Sigmoid colon (tissue), 7 donors: ENCODE results near the gene UNC5C. TPM values are rescaled to one million over a fixed set of nuclear protein-coding genes. Genes with fewer than 3 reads are reported as not detected.

ENCODE experiments used
- DNase-seq: peaks from one replicate; pipeline ENCODE4 v3.0.0-alpha.2; 2019
- H3K27ac ChIP-seq, 4 donors: fragments of 200-600 bp; sonication (generic); one replicate each; pipeline ENCODE4 v1.5.1; 2016 to 2019; ENCODE audit warnings: mild to moderate bottlenecking in 1 of 4
- H3K27me3 ChIP-seq, 3 donors: fragments of 200-600 bp; sonication (generic); one replicate each; pipeline ENCODE4 v1.5.1; 2019; ENCODE audit warnings: mild to moderate bottlenecking in 1 of 3
- H3K36me3 ChIP-seq, 4 donors: fragments of 200-600 bp; sonication (generic); one replicate each; pipeline ENCODE4 v1.5.1; 2016 to 2019
- H3K4me1 ChIP-seq, 4 donors: fragments of 200-600 bp; sonication (generic); one replicate each; pipeline ENCODE4 v1.5.1; 2017 to 2019
- H3K4me3 ChIP-seq, 4 donors: fragments of 200-600 bp; sonication (generic); one replicate each; pipeline ENCODE4 v1.5.1; 2017 to 2019; ENCODE audit warnings: mild to moderate bottlenecking in 2 of 4, moderate library complexity in 1 of 4
- H3K9me3 ChIP-seq, 4 donors: fragments of 200-600 bp in 3 of 4; sonication (generic) in 3 of 4; one replicate each; pipeline versions ENCODE4 v1.5.1 to v1.6.1; 2013 to 2019
- CTCF ChIP-seq, 4 experiments: fragments of 450-650 bp in 3 of 4; fragments of 200-600 bp in 1 of 4; IDR thresholded peaks; one replicate each; pipeline ENCODE4 v1.5.1; 2016 to 2019; ENCODE audit warnings: antibody characterized with exemption in 4 of 4, mild to moderate bottlenecking in 3 of 4, moderate library complexity in 2 of 4
- EP300 ChIP-seq, 4 donors: sonication (generic); formaldehyde crosslinking; IDR thresholded peaks; one replicate each; pipeline ENCODE4 v1.6.1; 2017; ENCODE audit warnings: antibody characterized with exemption in 4 of 4
- POLR2A ChIP-seq, 2 donors: fragments of 450-650 bp; IDR thresholded peaks; one replicate each; pipeline ENCODE4 v1.6.1; 2016; ENCODE audit warnings: antibody characterized with exemption in 2 of 2, mild to moderate bottlenecking in 2 of 2, moderate library complexity in 2 of 2
- POLR2AphosphoS5 ChIP-seq, 4 donors: sonication (generic); formaldehyde crosslinking; IDR thresholded peaks; one replicate each; pipeline ENCODE4 v1.6.1; 2017; ENCODE audit warnings: antibody characterized with exemption in 4 of 4
- WGBS, 2 donors: extraction: QIAGEN DNeasy Blood & Tissue Kit; methylation state at CpG; one replicate each; pipeline ENCODE4 v1.1.7; 2013; 5-methylcytosine and 5-hydroxymethylcytosine counted together
- intact Hi-C: fragments of 100-400 bp; cut with DNase I; formaldehyde crosslinking; loops from one replicate; pipeline ENCODE4 v1.15.1; 2023
- polyA plus RNA-seq, 3 donors: library from polyadenylated mRNA; stranded (reverse); fragments of 200-250 nt; gene quantifications; one replicate each; pipeline ENCODE4 v1.2.3, GENCODE V29; 2013
- total RNA-seq, 4 donors: library from RNA; depleted of rRNA; stranded (reverse); fragments of >200 nt; gene quantifications; one replicate each; pipeline ENCODE4 v1.1.0, GENCODE V29; 2016
- donor health status: healthy with polysubstance abuse.
- donor health status: Bipolar disorder and iron deficiency.
- donor health status: healthy.

Gene UNC5C
- total and polyA plus RNA-seq, 7 donors: 0.60 to 3.1 (median 1.4) TPM

GRCh38 chr4:95379633-95380032 lies 169.1 kb downstream of the UNC5C start:
- no peaks in the 10 kb centered on the region for H3K9me3 ChIP-seq
- no peak overlapping the region for H3K4me3 ChIP-seq
- intact Hi-C loops: no loop called here
- 91 to 94% methylated on average over 13 of the region's 13 CpGs for WGBS, 2 donors
- no peak overlapping the region for H3K27ac ChIP-seq
- H3K36me3 ChIP-seq: no peaks in the 10 kb centered on the region
- no peak for DNase-seq
- no peaks in the 10 kb centered on the region for H3K4me1 ChIP-seq
- H3K27me3 ChIP-seq: no peaks in the 10 kb centered on the region
- TF ChIP-seq POLR2A (IDR thresholded peaks at IDR 0.05) (no peak), EP300 (IDR thresholded peaks at IDR 0.05) (no peak), CTCF (IDR thresholded peaks at IDR 0.05) (no peak), POLR2AphosphoS5 (IDR thresholded peaks at IDR 0.05) (no peak)

- DNase-seq: no peak
- no peaks in the 10 kb centered on the region for H3K36me3 ChIP-seq
- no peak overlapping the region for H3K4me3 ChIP-seq
- intact Hi-C loops: no loop called here
- no peaks in the 10 kb centered on the region for H3K27me3 ChIP-seq
- no peaks in the 10 kb centered on the region for H3K9me3 ChIP-seq
- no peak for TF ChIP-seq CTCF (IDR thresholded peaks at IDR 0.05)
- no peak for TF ChIP-seq EP300 (IDR thresholded peaks at IDR 0.05)
- TF ChIP-seq POLR2A (IDR thresholded peaks at IDR 0.05): no peak
- TF ChIP-seq POLR2AphosphoS5 (IDR thresholded peaks at IDR 0.05): no peak
- no peak overlapping the region for H3K27ac ChIP-seq
- 92 to 95% methylated on average over 4 of the region's 4 CpGs for WGBS, 2 donors
- H3K4me1 ChIP-seq: no peaks in the 10 kb centered on the region
Measured at GRCh38 chr4:95377366-95377900, 171.3 kb downstream of the UNC5C start.

- H3K36me3 ChIP-seq: no peaks in the 10 kb centered on the region
- no peak overlapping the region for H3K27ac ChIP-seq
- H3K4me1 ChIP-seq: no peaks in the 10 kb centered on the region
- no peaks in the 10 kb centered on the region for H3K27me3 ChIP-seq
- 84 to 85% methylated on average over 3 of the region's 3 CpGs for WGBS, 2 donors
- no peaks in the 10 kb centered on the region for H3K9me3 ChIP-seq
- DNase-seq: no peak
- no peak for TF ChIP-seq EP300 (IDR thresholded peaks at IDR 0.05)
- TF ChIP-seq POLR2A (IDR thresholded peaks at IDR 0.05): no peak
- TF ChIP-seq CTCF (IDR thresholded peaks at IDR 0.05): no peak
- TF ChIP-seq POLR2AphosphoS5 (IDR thresholded peaks at IDR 0.05): no peak
- intact Hi-C loops: no loop called here
- H3K4me3 ChIP-seq: no peak overlapping the region
Measured at GRCh38 chr4:95371476-95372224, 177.1 kb downstream of the UNC5C start.

- intact Hi-C loops: no loop called here
- DNase-seq: no peak
- Histone ChIP-seq H3K27ac (no peak overlapping the region), H3K4me1 (peaks cover 0 to 13% (median 5%) of the 10 kb centered on the region in 4 donors), H3K9me3 (no peaks in the 10 kb centered on the region), H3K27me3 (no peaks in the 10 kb centered on the region), H3K4me3 (no peak overlapping the region), H3K36me3 (no peaks in the 10 kb centered on the region)
- WGBS, 2 donors: 79 to 84% methylated on average over 2 of the region's 2 CpGs
- no peak for TF ChIP-seq CTCF (IDR thresholded peaks at IDR 0.05)
- no peak for TF ChIP-seq POLR2AphosphoS5 (IDR thresholded peaks at IDR 0.05)
- no peak for TF ChIP-seq EP300 (IDR thresholded peaks at IDR 0.05)
- no peak for TF ChIP-seq POLR2A (IDR thresholded peaks at IDR 0.05)
Measured at GRCh38 chr4:95367824-95368223, 180.9 kb downstream of the UNC5C start.
